CD14-positive monocyte (primary cell): ENCODE measurements around the gene IKZF1. TPM values are rescaled to one million over a fixed set of nuclear protein-coding genes. Genes with fewer than 3 reads are reported as not detected.

Source experiments
- DNase-seq, 3 donors: peaks; one replicate each; pipeline ENCODE4 v3.0.0-alpha.2; 2011 to 2022
- H2AFZ ChIP-seq: 2 replicates; pipeline ENCODE4 v1.6.0; 2012; ENCODE audit warnings: mild to moderate bottlenecking, low read depth, low read length, inconsistent platforms; ENCODE audit not compliant: insufficient read depth, poor library complexity, severe bottlenecking
- H3K27ac ChIP-seq, 2 donors: 1 replicate in 1 of 2; 2 replicates in 1 of 2; pipeline ENCODE4 v1.5.1; 2012 to 2013; ENCODE audit warnings: low read length in 2 of 2, control low read depth in 1 of 2, inconsistent platforms in 1 of 2, low read depth in 1 of 2, mild to moderate bottlenecking in 1 of 2
- H3K27me3 ChIP-seq, 2 donors: one replicate each; pipeline versions ENCODE4 v1.6.0 to v1.6.1; 2011 to 2013; ENCODE audit warnings: low read length in 2 of 2; ENCODE audit not compliant: control insufficient read depth in 2 of 2, insufficient read depth in 2 of 2
- H3K36me3 ChIP-seq, 2 donors: replicated peaks in 1 of 2; 1 replicate in 1 of 2; 2 replicates in 1 of 2; pipeline versions ENCODE4 v1.5.1 to v1.6.1; 2012 to 2013; ENCODE audit warnings: low read length in 2 of 2, control low read depth in 1 of 2, inconsistent platforms in 1 of 2, mild to moderate bottlenecking in 1 of 2; ENCODE audit not compliant: insufficient read depth in 2 of 2, control insufficient read depth in 1 of 2
- H3K4me1 ChIP-seq, 2 donors: 1 replicate in 1 of 2; 2 replicates in 1 of 2; pipeline versions ENCODE4 v1.5.1 to v1.6.1; 2012 to 2013; ENCODE audit warnings: low read length in 2 of 2, control low read depth in 1 of 2, inconsistent platforms in 1 of 2, mild to moderate bottlenecking in 1 of 2, moderate library complexity in 1 of 2; ENCODE audit not compliant: insufficient read depth in 2 of 2, control insufficient read depth in 1 of 2
- H3K4me2 ChIP-seq: replicated peaks from 2 replicates; pipeline ENCODE3; 2012; ENCODE audit warnings: low read length, moderate library complexity, mild to moderate bottlenecking; ENCODE audit not compliant: poor library complexity, severe bottlenecking; ENCODE audit errors: extremely low read depth
- H3K4me3 ChIP-seq, 3 experiments: fragments of 200-600 bp in 1 of 3; sonication (generic) in 1 of 3; replicated peaks in 1 of 3; 1 replicate in 2 of 3; 2 replicates in 1 of 3; pipeline ENCODE4 v1.5.1; 2011 to 2013; ENCODE audit warnings: low read length in 3 of 3, mild to moderate bottlenecking in 3 of 3, control low read depth in 2 of 3, low read depth in 2 of 3, inconsistent platforms in 1 of 3, moderate library complexity in 1 of 3
- H3K79me2 ChIP-seq: 2 replicates; pipeline ENCODE4 v1.6.0; 2012; ENCODE audit warnings: mild to moderate bottlenecking, control low read depth, inconsistent platforms, low read length, moderate library complexity; ENCODE audit not compliant: insufficient read depth
- H3K9ac ChIP-seq: 2 replicates; pipeline ENCODE4 v1.6.0; 2017; ENCODE audit warnings: low read length, mild to moderate bottlenecking; ENCODE audit not compliant: insufficient read depth, poor library complexity, severe bottlenecking
- H3K9me3 ChIP-seq, 2 donors: replicated peaks in 1 of 2; 1 replicate in 1 of 2; 2 replicates in 1 of 2; pipeline versions ENCODE4 v1.5.1 to v1.6.1; 2012 to 2013; ENCODE audit warnings: low read length in 2 of 2, control low read depth in 1 of 2; ENCODE audit not compliant: control insufficient read depth in 1 of 2, insufficient read depth in 1 of 2
- H4K20me1 ChIP-seq: 2 replicates; pipeline ENCODE4 v1.6.0; 2012; ENCODE audit warnings: mild to moderate bottlenecking, low read length, control low read depth, moderate library complexity; ENCODE audit not compliant: insufficient read depth
- H3K27ac Mint-ChIP-seq, 7 donors: one replicate each; pipeline ENCODE4 v1.8.0; 2020; ENCODE audit warnings: mild to moderate bottlenecking in 7 of 7, mixed read lengths in 7 of 7, moderate library complexity in 6 of 7, inconsistent platforms in 2 of 7
- H3K27me3 Mint-ChIP-seq, 3 donors: one replicate each; pipeline ENCODE4 v1.8.0; 2021 to 2022; ENCODE audit warnings: low read depth in 3 of 3, mild to moderate bottlenecking in 3 of 3, mixed read lengths in 3 of 3, moderate library complexity in 3 of 3, inconsistent platforms in 1 of 3
- H3K36me3 Mint-ChIP-seq, 2 donors: one replicate each; pipeline ENCODE4 v1.8.0; 2020; ENCODE audit warnings: mixed read lengths in 2 of 2, inconsistent platforms in 1 of 2, mild to moderate bottlenecking in 1 of 2
- H3K4me1 Mint-ChIP-seq: one replicate; pipeline ENCODE4 v1.8.0; 2020; ENCODE audit warnings: mild to moderate bottlenecking, mixed read lengths
- H3K4me3 Mint-ChIP-seq, 2 donors: one replicate each; pipeline ENCODE4 v1.8.0; 2020; ENCODE audit warnings: mild to moderate bottlenecking in 2 of 2, mixed read lengths in 2 of 2, moderate library complexity in 1 of 2
- H3K9me3 Mint-ChIP-seq, 7 donors: one replicate each; pipeline ENCODE4 v1.8.0; 2020 to 2022; ENCODE audit warnings: mixed read lengths in 7 of 7, mild to moderate bottlenecking in 6 of 7, moderate library complexity in 6 of 7, inconsistent platforms in 2 of 7
- WGBS: methylation state at CpG from one replicate; pipeline ENCODE4 v1.1.5; 2013; ENCODE audit warnings: missing lambda C conversion rate; ENCODE audit not compliant: insufficient coverage; 5-methylcytosine and 5-hydroxymethylcytosine counted together
- intact Hi-C, 2 donors: fragments of 100-400 bp; cut with micrococcal nuclease; formaldehyde crosslinking; loops; one replicate each; pipeline versions ENCODE4 v1.15.0 to v1.15.1; 2023
- polyA plus RNA-seq, 3 donors: library from polyadenylated mRNA; depleted of rRNA in 1 of 3; unstranded in 2 of 3; stranded (reverse) in 1 of 3; fragments of 300-500 nt in 2 of 3; fragments of >200 nt in 1 of 3; fragmentation: Illumina TruSeq in 2 of 3; gene quantifications; 1 replicate in 2 of 3; 2 replicates in 1 of 3; pipeline ENCODE4 v1.2.3, GENCODE V29; 2012 to 2021
- TF ChIP-seq, protein P1 (sequence below): fragments of 200-600 bp; IDR thresholded peaks from one replicate; pipeline ENCODE4 v1.8.0; 2022; ENCODE audit warnings: antibody characterized with exemption, mild to moderate bottlenecking

Gene IKZF1
- polyA plus RNA-seq, 3 donors, result 38.4 to 130 (median 80.2) TPM

DNA sequence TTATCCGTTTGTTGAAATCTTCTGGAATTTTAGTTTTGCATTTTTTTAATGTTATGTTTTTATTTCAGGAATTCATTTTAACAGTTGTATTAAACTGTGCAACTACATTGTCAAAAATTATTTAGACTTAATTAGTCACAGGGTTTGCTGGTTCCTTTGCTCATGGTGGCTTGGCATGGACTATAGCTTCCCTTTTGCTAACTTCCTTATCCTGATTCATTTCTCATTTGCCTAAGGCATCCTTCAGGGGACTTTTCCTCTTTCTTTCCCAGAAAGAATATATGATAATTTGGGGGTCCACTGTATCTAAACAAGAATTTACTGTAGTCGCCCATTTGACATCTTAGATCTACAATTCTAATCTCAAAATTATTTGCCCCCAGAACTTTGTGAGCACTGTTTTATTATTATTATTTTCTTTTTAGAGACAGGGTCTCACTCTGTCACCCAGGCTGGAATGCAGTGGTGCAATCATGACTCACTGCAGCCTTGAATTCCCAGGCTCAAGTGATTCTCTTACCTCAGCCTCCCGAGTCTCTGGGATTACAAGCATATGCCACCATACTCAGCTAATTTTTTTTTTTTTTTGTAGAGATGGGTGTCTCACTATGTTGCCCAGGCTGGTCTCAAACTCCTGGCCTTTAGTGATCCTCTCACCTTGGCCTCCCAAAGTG, 131.8 kb downstream of the IKZF1 start:
- Mint-ChIP-seq H3K4me3 (peak overlapping the region in 1 of 2 donors; percentile 55), H3K9me3 (peaks cover 0 to 2% (median 0%) of the 10 kb centered on the region in 7 donors), H3K27ac (peak overlapping the region; percentile 68 to 89 (median 85)), H3K4me1 (peaks cover 15% of the 10 kb centered on the region), H3K27me3 (peaks cover 0 to 4% (median 2%) of the 10 kb centered on the region in 3 donors), H3K36me3 (peaks cover 11 to 25% of the 10 kb centered on the region in 2 donors)
- H3K4me1 ChIP-seq, result peaks cover 9 to 14% of the 10 kb centered on the region in 2 donors
- TF ChIP-seq, protein P1, sequence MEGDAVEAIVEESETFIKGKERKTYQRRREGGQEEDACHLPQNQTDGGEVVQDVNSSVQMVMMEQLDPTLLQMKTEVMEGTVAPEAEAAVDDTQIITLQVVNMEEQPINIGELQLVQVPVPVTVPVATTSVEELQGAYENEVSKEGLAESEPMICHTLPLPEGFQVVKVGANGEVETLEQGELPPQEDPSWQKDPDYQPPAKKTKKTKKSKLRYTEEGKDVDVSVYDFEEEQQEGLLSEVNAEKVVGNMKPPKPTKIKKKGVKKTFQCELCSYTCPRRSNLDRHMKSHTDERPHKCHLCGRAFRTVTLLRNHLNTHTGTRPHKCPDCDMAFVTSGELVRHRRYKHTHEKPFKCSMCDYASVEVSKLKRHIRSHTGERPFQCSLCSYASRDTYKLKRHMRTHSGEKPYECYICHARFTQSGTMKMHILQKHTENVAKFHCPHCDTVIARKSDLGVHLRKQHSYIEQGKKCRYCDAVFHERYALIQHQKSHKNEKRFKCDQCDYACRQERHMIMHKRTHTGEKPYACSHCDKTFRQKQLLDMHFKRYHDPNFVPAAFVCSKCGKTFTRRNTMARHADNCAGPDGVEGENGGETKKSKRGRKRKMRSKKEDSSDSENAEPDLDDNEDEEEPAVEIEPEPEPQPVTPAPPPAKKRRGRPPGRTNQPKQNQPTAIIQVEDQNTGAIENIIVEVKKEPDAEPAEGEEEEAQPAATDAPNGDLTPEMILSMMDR, result no peak
- no peaks in the 10 kb centered on the region for H4K20me1 ChIP-seq
- intact Hi-C loops, result no loop called here
- no peaks in the 10 kb centered on the region for H3K27me3 ChIP-seq
- H3K36me3 ChIP-seq, result peaks cover 9 to 28% of the 10 kb centered on the region in 2 donors
- H2AFZ ChIP-seq, result no peak overlapping the region
- peak overlapping the region in 1 of 2 donors; percentile 70 for H3K27ac ChIP-seq
- no peak overlapping the region for H3K9ac ChIP-seq
- no peak overlapping the region for H3K4me3 ChIP-seq
- no peak overlapping the region for H3K4me2 ChIP-seq
- H3K9me3 ChIP-seq, result peaks cover 3 to 4% of the 10 kb centered on the region in 2 donors
- H3K79me2 ChIP-seq, result peaks cover 2% of the 10 kb centered on the region
- DNase-seq, result peak; percentile 43 to 83 (median 58)
- no CpG with 5 or more reads among the region's 3 CpGs for WGBS

DNA sequence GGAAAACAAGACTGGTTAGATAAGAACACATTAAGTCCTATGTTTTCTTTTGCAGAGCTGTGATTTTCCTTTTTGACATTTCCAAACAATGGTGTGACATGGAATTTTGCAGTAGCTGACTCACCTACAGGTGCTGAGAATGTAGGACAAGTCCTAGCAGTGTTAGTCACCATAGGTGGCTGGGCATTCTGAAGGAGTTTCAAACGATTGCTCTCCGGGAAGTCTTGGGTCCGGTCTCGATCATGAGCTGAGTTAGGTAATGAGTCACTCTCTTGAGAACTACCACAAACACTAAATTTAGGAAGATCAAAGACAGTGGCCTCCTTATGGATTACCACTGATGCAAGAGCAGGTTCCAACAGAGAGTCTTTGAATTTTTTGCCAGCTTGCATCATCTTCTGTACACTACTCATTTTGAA, 142.0 kb downstream of the IKZF1 start:
- H3K36me3 ChIP-seq, result peaks cover 22 to 48% of the 10 kb centered on the region in 2 donors
- Mint-ChIP-seq H3K4me3 (no peak overlapping the region), H3K27ac (no peak overlapping the region)

More for the DNA sequence above, 142.0 kb downstream of the IKZF1 start:
- no peaks in the 10 kb centered on the region for H4K20me1 ChIP-seq
- no peak overlapping the region for H3K4me2 ChIP-seq
- H3K4me3 ChIP-seq, result no peak overlapping the region
- H3K9me3 ChIP-seq, result no peaks in the 10 kb centered on the region
- H3K27ac ChIP-seq, result no peak overlapping the region
- H3K27me3 ChIP-seq, result no peaks in the 10 kb centered on the region
- peaks cover 11 to 18% of the 10 kb centered on the region in 2 donors for H3K4me1 ChIP-seq
- H3K79me2 ChIP-seq, result peaks cover 71% of the 10 kb centered on the region
- Mint-ChIP-seq H3K27me3 (no peaks in the 10 kb centered on the region), H3K36me3 (peaks cover 34% of the 10 kb centered on the region in 2 donors), H3K9me3 (no peaks in the 10 kb centered on the region), H3K4me1 (peaks cover 18% of the 10 kb centered on the region)
- H3K9ac ChIP-seq, result no peak overlapping the region
- DNase-seq, result no peak
- H2AFZ ChIP-seq, result no peak overlapping the region
- TF ChIP-seq, protein P1, result no peak
- intact Hi-C loops, result no loop called here
- no CpG with 5 or more reads among the region's 4 CpGs for WGBS
